ENCODE measurements around the gene CDCA5. TPM values are rescaled to one million over a fixed set of nuclear protein-coding genes. Genes with fewer than 3 reads are reported as not detected.

The CDCA5 gene
- total and polyA plus RNA-seq, 2 of the 4 experiments (the other 2 are of a cell fraction), result 9.1 to 14.0 TPM

DNA sequence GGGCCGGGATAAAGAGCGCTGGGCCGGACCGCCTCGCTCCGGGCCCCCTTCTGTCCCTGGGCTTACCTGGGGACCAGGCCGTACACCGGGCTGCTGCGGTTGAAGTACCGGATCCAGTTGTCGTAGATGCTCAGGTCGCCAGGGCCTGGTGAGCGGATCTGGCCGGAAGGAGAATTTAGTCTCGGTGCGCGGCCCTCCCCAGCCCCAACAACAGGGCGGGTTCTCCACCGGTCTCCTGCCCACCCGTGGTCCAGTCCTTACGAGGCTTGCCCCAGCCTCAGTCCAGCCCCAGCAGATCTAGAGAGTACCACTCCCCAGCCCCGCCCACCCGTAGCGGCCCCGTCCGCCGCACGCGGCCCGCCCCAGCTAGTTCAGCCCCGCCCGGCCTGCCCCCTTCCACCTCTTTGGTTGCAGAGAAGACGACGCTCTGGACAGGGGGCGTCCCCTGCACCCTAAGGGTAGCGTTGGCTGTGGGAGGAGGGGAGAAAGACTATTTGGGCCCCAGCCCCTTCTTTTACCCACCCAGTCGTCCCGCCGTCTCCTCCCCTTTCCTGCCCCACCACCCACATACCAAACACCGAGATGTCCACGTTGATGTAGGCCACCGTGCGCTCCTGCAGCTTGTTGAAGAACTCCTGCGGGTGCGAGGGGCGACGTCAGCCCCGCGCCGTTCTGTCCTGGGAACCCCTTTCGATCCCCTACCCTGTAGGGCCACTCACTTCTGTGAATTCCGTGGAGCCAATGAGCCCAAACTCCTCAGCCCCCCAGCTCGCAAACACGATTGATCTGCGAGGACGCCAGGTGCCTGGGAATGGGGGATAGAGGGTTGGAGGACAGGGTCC, 36.0 kb downstream of the CDCA5 start:
- no peak for DNase-seq

More for the DNA sequence above, 36.0 kb downstream of the CDCA5 start:
- Histone ChIP-seq H3K4me3 (ENCODE audit: insufficient read depth, low read depth, low read length) (peak overlapping the region; percentile 22), H3K36me3 (ENCODE audit: control insufficient read depth, insufficient read depth, low read length) (peaks cover 13% of the 10 kb centered on the region), H2AK9ac (replicated peaks; ENCODE audit: low read depth, low read length, poor library complexity) (peak overlapping the region; percentile 65), H4K91ac (ENCODE audit: insufficient read depth, low read depth, low read length) (no peak overlapping the region), H4K5ac (ENCODE audit: low read depth, low read length) (no peak overlapping the region; the same call in 1 of the 2 replicates), H3K4ac (ENCODE audit: low read depth, low read length) (no peak overlapping the region), H3K18ac (ENCODE audit: low read depth, low read length) (no peak overlapping the region), H3K14ac (replicated peaks; ENCODE audit: low read depth, low read length) (no peak overlapping the region), H3K79me1 (ENCODE audit: low read depth in 1 of 2, low read length in 2 of 2) (peaks cover 8 to 25% of the 10 kb centered on the region in 2 experiments; a peak in 3 of 4 replicates), H2BK15ac (ENCODE audit: low read depth, low read length) (no peak overlapping the region), H2AK5ac (ENCODE audit: low read depth, low read length) (peak overlapping the region; percentile 16; the same call in 1 of the 2 replicates), H3K56ac (ENCODE audit: extremely low read depth, insufficient read depth, low read length) (no peak overlapping the region), H3K23ac (ENCODE audit: low read depth, low read length) (no peak overlapping the region; the same call in 1 of the 2 replicates), H3K27ac (ENCODE audit: insufficient read depth, low read length) (no peak overlapping the region), H4K8ac (ENCODE audit: low read depth in 2 of 2, low read length in 2 of 2) (peak overlapping the region; percentile 49 to 78; a peak in 2 of 4 replicates), H3K4me1 (ENCODE audit: control insufficient read depth, insufficient read depth, low read length) (no peaks in the 10 kb centered on the region), H3K9me1 (ENCODE audit: insufficient read depth, low read length) (peaks cover 13% of the 10 kb centered on the region; the same call in 1 of the 2 replicates), H3K4me2 (ENCODE audit: low read depth, low read length) (no peak overlapping the region; the same call in 1 of the 2 replicates), H2AFZ (replicated peaks; ENCODE audit: low read length, poor library complexity) (peak overlapping the region; percentile 82), H4K20me1 (ENCODE audit: insufficient read depth, low read length) (no peaks in the 10 kb centered on the region; the same call in 1 of the 2 replicates), H2BK20ac (ENCODE audit: low read depth, low read length) (no peak overlapping the region), H2BK120ac (ENCODE audit: low read depth, low read length) (no peak overlapping the region), H2BK5ac (ENCODE audit: low read depth, low read length, poor library complexity, severe bottlenecking) (no peak overlapping the region), H3K9me3 (ENCODE audit: control insufficient read depth, insufficient read depth, low read length) (no peaks in the 10 kb centered on the region), H3K27me3 (ENCODE audit: control insufficient read depth, insufficient read depth, low read length) (peaks cover 2% of the 10 kb centered on the region; the same call in 1 of the 2 replicates), H3K9ac (ENCODE audit: low read depth, low read length) (0 out of 2 replicates have a peak overlapping the region, but pooled peaks have one; percentile 16)
- ChIA-PET CTCF (no interaction called here), POLR2A (ENCODE audit: unreplicated experiment) (no interaction called here)
- in situ Hi-C loops (cut with MboI; ENCODE audit: low sequenced_read_pairs) (no loop called here), dilution Hi-C loops (cut with HindIII; ENCODE audit: low sequenced_read_pairs, unreplicated experiment) (no loop called here), intact Hi-C loops (cut with micrococcal nuclease) (no loop called here)
- no TSS peak for BruUV-seq (replicated peaks)
- 33% methylated on average over 9 of the region's 56 CpGs; no CpG with 5 or more reads in 1 of the 2 experiments for WGBS, 2 experiments (ENCODE audit: extremely low coverage in 2 of 2, insufficient read length in 1 of 2)
- ATAC-seq (ENCODE audit: low read depth), result peak; percentile 44; the same call in 1 of the 2 replicates
- TF ChIP-seq, protein P1, sequence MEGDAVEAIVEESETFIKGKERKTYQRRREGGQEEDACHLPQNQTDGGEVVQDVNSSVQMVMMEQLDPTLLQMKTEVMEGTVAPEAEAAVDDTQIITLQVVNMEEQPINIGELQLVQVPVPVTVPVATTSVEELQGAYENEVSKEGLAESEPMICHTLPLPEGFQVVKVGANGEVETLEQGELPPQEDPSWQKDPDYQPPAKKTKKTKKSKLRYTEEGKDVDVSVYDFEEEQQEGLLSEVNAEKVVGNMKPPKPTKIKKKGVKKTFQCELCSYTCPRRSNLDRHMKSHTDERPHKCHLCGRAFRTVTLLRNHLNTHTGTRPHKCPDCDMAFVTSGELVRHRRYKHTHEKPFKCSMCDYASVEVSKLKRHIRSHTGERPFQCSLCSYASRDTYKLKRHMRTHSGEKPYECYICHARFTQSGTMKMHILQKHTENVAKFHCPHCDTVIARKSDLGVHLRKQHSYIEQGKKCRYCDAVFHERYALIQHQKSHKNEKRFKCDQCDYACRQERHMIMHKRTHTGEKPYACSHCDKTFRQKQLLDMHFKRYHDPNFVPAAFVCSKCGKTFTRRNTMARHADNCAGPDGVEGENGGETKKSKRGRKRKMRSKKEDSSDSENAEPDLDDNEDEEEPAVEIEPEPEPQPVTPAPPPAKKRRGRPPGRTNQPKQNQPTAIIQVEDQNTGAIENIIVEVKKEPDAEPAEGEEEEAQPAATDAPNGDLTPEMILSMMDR (conservative IDR thresholded peaks at IDR 0.05; ENCODE audit: low read depth, low read length), result no peak
- TF ChIP-seq FOS (IDR thresholded peaks at IDR 0.05; ENCODE audit: low read depth, low read length), result no peak
- no peak for TF ChIP-seq NFE2L2 (IDR thresholded peaks at IDR 0.05; ENCODE audit: low read depth, low read length)
